HepG2 (cell line): ENCODE results near the gene COMMD7. TPM values are rescaled to one million over a fixed set of nuclear protein-coding genes. Genes with fewer than 3 reads are reported as not detected.

Source experiments
- ATAC-seq: fragments of 200-7000 bp; cut with Tn5 transposase; 3 replicates; pipeline ENCODE4 v1.9.1; 2020; ENCODE audit warnings: mild to moderate bottlenecking, moderate library complexity
- BruUV-seq: library from RNA; stranded (reverse); fragments of 400-500 nt; replicated peaks from 2 replicates; lab custom pipeline; 2021; lab: Mats Ljungman, UMichigan
- CTCF ChIA-PET: fragments of 300-600 bp; formaldehyde crosslinking; extraction: SDS; loops from one replicate; lab custom pipeline; 2021; ENCODE audit warnings: low total read pairs, inconsistent platforms, low intra/inter-chr PET ratio; lab: Yijun Ruan, JAX
- POLR2A ChIA-PET: fragments of 350-600 bp; sonication (Branson Sonifier 250); formaldehyde crosslinking; loops from one replicate; lab custom pipeline; 2020; ENCODE audit warnings: antibody characterized with exemption, inconsistent platforms; lab: Yijun Ruan, JAX
- DNase-seq: peaks from one replicate; pipeline ENCODE4 v3.0.0-alpha.2; 2015; ENCODE audit warnings: low spot score
- FAIRE-seq: peaks from 3 replicates; lab custom pipeline; 2011; peaks lifted over from hg19 to GRCh38; lab: Jason Lieb, UNC
- H2AFZ ChIP-seq: one replicate; pipeline ENCODE4 v1.6.1; 2011; ENCODE audit warnings: low read length, inconsistent platforms
- H3K27ac ChIP-seq: fragments of 300-600 bp; 3 replicates; pipeline ENCODE4 v1.8.0; 2011; ENCODE audit warnings: mixed run types, mild to moderate bottlenecking, mixed read lengths, low read length, inconsistent platforms; ENCODE audit not compliant: insufficient read depth; ENCODE audit errors: extremely low read length
- H3K27me3 ChIP-seq, 2 experiments: fragments of 200-600 bp in 1 of 2; 2 replicates in 1 of 2; 3 replicates in 1 of 2; pipeline versions ENCODE4 v1.6.0 to v1.8.0; 2011; ENCODE audit warnings: low read length in 2 of 2, mild to moderate bottlenecking in 2 of 2, moderate library complexity in 2 of 2, inconsistent platforms in 1 of 2; ENCODE audit not compliant: insufficient read depth in 2 of 2, control insufficient read depth in 1 of 2
- H3K36me3 ChIP-seq, 2 experiments: fragments of 200-600 bp in 1 of 2; replicated peaks in 1 of 2; 2 replicates in 1 of 2; 3 replicates in 1 of 2; pipeline versions ENCODE4 v1.5.1 to v1.8.0; 2011; ENCODE audit warnings: low read length in 2 of 2, inconsistent platforms in 1 of 2; ENCODE audit not compliant: insufficient read depth in 2 of 2, control insufficient read depth in 1 of 2
- H3K4me1 ChIP-seq: 2 replicates; pipeline ENCODE4 v1.5.1; 2012; ENCODE audit warnings: low read length, inconsistent platforms; ENCODE audit not compliant: insufficient read depth
- H3K4me2 ChIP-seq: 2 replicates; pipeline ENCODE4 v1.6.0; 2011; ENCODE audit warnings: low read depth, low read length, inconsistent platforms
- H3K4me3 ChIP-seq, 3 experiments: fragments of 200-600 bp in 1 of 3; sonication (generic), shearing (Covaris generic) in 1 of 3; replicated peaks in 1 of 3; 2 replicates each; pipeline ENCODE4 v1.5.1; 2011 to 2016; ENCODE audit warnings: low read length in 3 of 3, inconsistent platforms in 2 of 3, low read depth in 2 of 3, mild to moderate bottlenecking in 2 of 3, control low read depth in 1 of 3, mixed read lengths in 1 of 3; ENCODE audit not compliant: insufficient read depth in 1 of 3
- H3K79me2 ChIP-seq: one replicate; pipeline ENCODE4 v1.6.1; 2011; ENCODE audit warnings: low read length, inconsistent platforms; ENCODE audit not compliant: insufficient read depth
- H3K9ac ChIP-seq: 2 replicates; pipeline ENCODE4 v1.6.0; 2011; ENCODE audit warnings: mild to moderate bottlenecking, low read depth, low read length, inconsistent platforms; ENCODE audit not compliant: insufficient read depth
- H3K9me3 ChIP-seq: 2 replicates; pipeline ENCODE4 v1.5.1; 2012; ENCODE audit warnings: mild to moderate bottlenecking, low read length
- H4K20me1 ChIP-seq: 2 replicates; pipeline ENCODE4 v1.6.0; 2011; ENCODE audit warnings: inconsistent platforms, mild to moderate bottlenecking, low read length, moderate library complexity; ENCODE audit not compliant: insufficient read depth
- CREBL2 ChIP-seq: sonication (generic); formaldehyde crosslinking; IDR thresholded peaks from 2 replicates; pipeline ENCODE4 v1.8.1; 2023; ENCODE audit warnings: missing genetic modification reagents, mild to moderate bottlenecking, borderline replicate concordance
- HIVEP1 ChIP-seq: sonication (generic); formaldehyde crosslinking; IDR thresholded peaks from 2 replicates; pipeline ENCODE4 v1.4.0; 2020; ENCODE audit warnings: mild to moderate bottlenecking, missing genetic modification reagents
- KDM5B ChIP-seq: sonication (generic); formaldehyde crosslinking; IDR thresholded peaks from 2 replicates; pipeline ENCODE4 v1.4.0; 2020; ENCODE audit warnings: missing genetic modification reagents, mild to moderate bottlenecking, borderline replicate concordance
- NR0B2 ChIP-seq: sonication (generic); formaldehyde crosslinking; IDR thresholded peaks from 2 replicates; pipeline ENCODE4 v1.4.0; 2020; ENCODE audit warnings: mild to moderate bottlenecking, missing genetic modification reagents
- WGBS: methylation state at CpG from one replicate; pipeline ENCODE4 v1.1.6; 2017; ENCODE audit warnings: low lambda C conversion rate; 5-methylcytosine and 5-hydroxymethylcytosine counted together
- in situ Hi-C: cut with HindIII; loops from 2 replicates; pipeline ENCODE4 v1.10.0; 2017; ENCODE audit warnings: low pct_unique_long_range_greater_than_20kb; ENCODE audit not compliant: extremely low pct_ligation_motif_present
- intact Hi-C: fragments of 100-400 bp; cut with micrococcal nuclease; formaldehyde crosslinking; loops from one replicate; pipeline ENCODE4 v1.10.0; 2022; ENCODE audit not compliant: unreplicated experiment
- polyA plus RNA-seq, 8 experiments: library from polyadenylated mRNA; depleted of rRNA in 3 of 8; stranded (reverse) in 7 of 8; unstranded in 1 of 8; fragments of >200 nt; fragmentation: Illumina TruSeq in 4 of 8; extraction: Trizol in 4 of 8; gene quantifications; 2 replicates each; pipeline versions ENCODE4 v1.2.1 to v1.2.3, GENCODE V29; 2011 to 2016; ENCODE audit warnings: low read depth in 4 of 8, missing spikeins in 1 of 8, mixed read lengths in 1 of 8; ENCODE audit not compliant: insufficient read depth in 1 of 8
- total RNA-seq, 5 experiments: library from RNA; depleted of rRNA; stranded (reverse); fragments of >200 nt; fragmentation: Illumina TruSeq; extraction: Trizol; gene quantifications; 2 replicates each; pipeline ENCODE4 v1.2.3, GENCODE V29; 2016; ENCODE audit warnings: low read depth in 1 of 5

COMMD7 gene
- total and polyA plus RNA-seq, 2 of the 13 experiments (the other 11 are each of a cell fraction or from before 2014, with no cell fraction given) = 42.1 to 53.3 TPM

- Histone ChIP-seq H3K9me3 (no peaks in the 10 kb centered on the region), H3K27ac (no peak overlapping the region), H3K4me2 (no peak overlapping the region), H2AFZ (no peak overlapping the region), H4K20me1 (no peaks in the 10 kb centered on the region), H3K9ac (no peak overlapping the region), H3K27me3 (no peaks in the 10 kb centered on the region), H3K79me2 (no peaks in the 10 kb centered on the region), H3K4me3 (no peak overlapping the region), H3K36me3 (peaks cover 4 to 20% of the 10 kb centered on the region in 2 experiments; a peak in 4 of 5 replicates), H3K4me1 (peaks cover 23% of the 10 kb centered on the region)
- FAIRE-seq = no peak
- 91% methylated on average over 18 of the region's 18 CpGs for WGBS
- ChIA-PET POLR2A (no interaction called here), CTCF (interaction anchor here (0.8 to 6.1 kb wide), 2 partner anchors 103 to 108 kb away, joined by 4 to 203 read pairs; partner anchors contain the start of gene C20orf203)
- DNase-seq = no peak
- intact Hi-C loops = no loop called here
- no peak for ATAC-seq
- BruUV-seq = no TSS peak
- TF ChIP-seq CREBL2 (CRISPR knock-in tag) (no peak), HIVEP1 (CRISPR knock-in tag) (0 out of 2 replicates have a peak, but pooled peaks have one; percentile 35)
- in situ Hi-C loops = no loop called here
Observed at GRCh38 chr20:32780749-32781655, 37.7 kb upstream of the COMMD7 start.

- TF ChIP-seq NR0B2 (CRISPR knock-in tag) (no peak), KDM5B (CRISPR knock-in tag) (0 out of 2 replicates have a peak, but pooled peaks have one; percentile 12)
- DNase-seq (no peak), FAIRE-seq (no peak), ATAC-seq (no peak)
- Histone ChIP-seq H3K9ac (no peak overlapping the region), H3K27ac (no peak overlapping the region), H3K4me2 (no peak overlapping the region), H3K4me3 (no peak overlapping the region), H2AFZ (no peak overlapping the region), H3K27me3 (no peaks in the 10 kb centered on the region), H3K4me1 (peaks cover 31% of the 10 kb centered on the region), H3K79me2 (no peaks in the 10 kb centered on the region), H4K20me1 (no peaks in the 10 kb centered on the region), H3K36me3 (peaks cover 4 to 16% of the 10 kb centered on the region in 2 experiments; a peak in 4 of 5 replicates), H3K9me3 (no peaks in the 10 kb centered on the region)
- CTCF ChIA-PET = interaction anchor here (0.8 to 6.1 kb wide), 2 partner anchors 102 to 107 kb away, joined by 4 to 203 read pairs; partner anchors contain the start of gene C20orf203
- in situ Hi-C loops (no loop called here), intact Hi-C loops (no loop called here)
- 95% methylated on average over 16 of the region's 16 CpGs for WGBS
- POLR2A ChIA-PET = no interaction called here
- BruUV-seq = no TSS peak
Observed at GRCh38 chr20:32780278-32780677, 37.0 kb upstream of the COMMD7 start.
